ENCODE results near the gene ADORA2A.

ADORA2A gene

GRCh38 chr22:24393012-24393559 is 34.3 kb upstream of the ADORA2A start:
- H3K36me3 ChIP-seq (ENCODE audit: control insufficient read depth in 4 of 4, insufficient read depth in 4 of 4, low read length in 3 of 4), result peaks cover 12 to 28% (median 21%) of the 10 kb centered on the region in 4 experiments
- H3K4me1 ChIP-seq (ENCODE audit: control extremely low read depth in 1 of 4, control insufficient read depth in 4 of 4, insufficient read depth in 4 of 4, low read length in 3 of 4), result peaks cover 3 to 27% (median 14%) of the 10 kb centered on the region in 4 experiments
- ChIA-PET CTCF (interaction anchor here (1.0 to 4.8 kb wide), 6 partner anchors 11 to 72 kb away, joined by 3 to 24 read pairs (median 9); no protein-coding TSS in a partner anchor), POLR2A (no interaction called here)
- no peak overlapping the region for H3K4me3 ChIP-seq (ENCODE audit: control insufficient read depth in 1 of 7, extremely low read depth in 1 of 7, insufficient read depth in 4 of 7, low read depth in 2 of 7, low read length in 6 of 7)
- no peaks in the 10 kb centered on the region for H3K9me3 ChIP-seq (ENCODE audit: control extremely low read depth in 1 of 5, control insufficient read depth in 4 of 5, insufficient read depth in 2 of 5, low read depth in 1 of 5, low read length in 4 of 5)
- DNase-seq, result no peak
- no peak overlapping the region for H3K27ac ChIP-seq (ENCODE audit: insufficient read depth in 1 of 2, low read depth in 1 of 2, low read length in 2 of 2, poor library complexity in 1 of 2, severe bottlenecking in 2 of 2)
- H3K27me3 ChIP-seq (replicated peaks in 2 of 5; ENCODE audit: control insufficient read depth in 4 of 5, insufficient read depth in 5 of 5, low read length in 4 of 5), result no peaks in the 10 kb centered on the region
- WGBS (ENCODE audit: insufficient coverage), result no CpG with 5 or more reads among the region's 2 CpGs

GRCh38 chr22:24393848-24394247 is 33.6 kb upstream of the ADORA2A start:
- ChIA-PET CTCF (interaction anchor here (1.2 to 4.8 kb wide), 6 partner anchors 12 to 73 kb away, joined by 3 to 24 read pairs (median 9); no protein-coding TSS in a partner anchor), POLR2A (no interaction called here)
- Histone ChIP-seq H3K4me1 (ENCODE audit: control extremely low read depth in 1 of 4, control insufficient read depth in 4 of 4, insufficient read depth in 4 of 4, low read length in 3 of 4) (peaks cover 3 to 27% (median 14%) of the 10 kb centered on the region in 4 experiments), H3K36me3 (ENCODE audit: control insufficient read depth in 4 of 4, insufficient read depth in 4 of 4, low read length in 3 of 4) (peaks cover 12 to 35% (median 24%) of the 10 kb centered on the region in 4 experiments), H3K27me3 (replicated peaks in 2 of 5; ENCODE audit: control insufficient read depth in 4 of 5, insufficient read depth in 5 of 5, low read length in 4 of 5) (no peaks in the 10 kb centered on the region), H3K4me3 (ENCODE audit: control insufficient read depth in 1 of 7, extremely low read depth in 1 of 7, insufficient read depth in 4 of 7, low read depth in 2 of 7, low read length in 6 of 7) (no peak overlapping the region), H3K9me3 (ENCODE audit: control extremely low read depth in 1 of 5, control insufficient read depth in 4 of 5, insufficient read depth in 2 of 5, low read depth in 1 of 5, low read length in 4 of 5) (no peaks in the 10 kb centered on the region), H3K27ac (ENCODE audit: insufficient read depth in 1 of 2, low read depth in 1 of 2, low read length in 2 of 2, poor library complexity in 1 of 2, severe bottlenecking in 2 of 2) (no peak overlapping the region)
- peak in 1 of 3 donors; percentile 24 for DNase-seq
- WGBS (ENCODE audit: insufficient coverage), result 82% methylated on average over 3 of the region's 3 CpGs

GRCh38 chr22:24394254-24394653 is 33.1 kb upstream of the ADORA2A start:
- Histone ChIP-seq H3K36me3 (ENCODE audit: control insufficient read depth in 4 of 4, insufficient read depth in 4 of 4, low read length in 3 of 4) (peaks cover 12 to 38% (median 25%) of the 10 kb centered on the region in 4 experiments), H3K4me3 (ENCODE audit: control insufficient read depth in 1 of 7, extremely low read depth in 1 of 7, insufficient read depth in 4 of 7, low read depth in 2 of 7, low read length in 6 of 7) (no peak overlapping the region), H3K4me1 (ENCODE audit: control extremely low read depth in 1 of 4, control insufficient read depth in 4 of 4, insufficient read depth in 4 of 4, low read length in 3 of 4) (peaks cover 3 to 25% (median 12%) of the 10 kb centered on the region in 4 experiments), H3K9me3 (ENCODE audit: control extremely low read depth in 1 of 5, control insufficient read depth in 4 of 5, insufficient read depth in 2 of 5, low read depth in 1 of 5, low read length in 4 of 5) (no peaks in the 10 kb centered on the region), H3K27me3 (replicated peaks in 2 of 5; ENCODE audit: control insufficient read depth in 4 of 5, insufficient read depth in 5 of 5, low read length in 4 of 5) (no peaks in the 10 kb centered on the region), H3K27ac (ENCODE audit: insufficient read depth in 1 of 2, low read depth in 1 of 2, low read length in 2 of 2, poor library complexity in 1 of 2, severe bottlenecking in 2 of 2) (no peak overlapping the region)
- CTCF ChIA-PET, result interaction anchor here (1.5 to 4.8 kb wide), 5 partner anchors 13 to 74 kb away, joined by 3 to 24 read pairs (median 13); no protein-coding TSS in a partner anchor
- DNase-seq, result no peak
- POLR2A ChIA-PET, result no interaction called here
- WGBS (ENCODE audit: insufficient coverage), result no CpG with 5 or more reads among the region's 2 CpGs

GRCh38 chr22:24398409-24398808 is 29.0 kb upstream of the ADORA2A start:
- H3K36me3 ChIP-seq (ENCODE audit: control insufficient read depth in 4 of 4, insufficient read depth in 4 of 4, low read length in 3 of 4), result peaks cover 11 to 36% (median 22%) of the 10 kb centered on the region in 4 experiments
- H3K27me3 ChIP-seq (replicated peaks in 2 of 5; ENCODE audit: control insufficient read depth in 4 of 5, insufficient read depth in 5 of 5, low read length in 4 of 5), result no peaks in the 10 kb centered on the region
- no peak overlapping the region for H3K27ac ChIP-seq (ENCODE audit: insufficient read depth in 1 of 2, low read depth in 1 of 2, low read length in 2 of 2, poor library complexity in 1 of 2, severe bottlenecking in 2 of 2)
- ChIA-PET POLR2A (no interaction called here), CTCF (interaction anchor here (1.3 to 1.6 kb wide), 3 partner anchors 11 to 119 kb away, joined by 3 to 5 read pairs (median 4); no protein-coding TSS in a partner anchor)
- H3K4me1 ChIP-seq (ENCODE audit: control extremely low read depth in 1 of 4, control insufficient read depth in 4 of 4, insufficient read depth in 4 of 4, low read length in 3 of 4), result peaks cover 0 to 23% (median 13%) of the 10 kb centered on the region in 4 experiments
- H3K9me3 ChIP-seq (ENCODE audit: control extremely low read depth in 1 of 5, control insufficient read depth in 4 of 5, insufficient read depth in 2 of 5, low read depth in 1 of 5, low read length in 4 of 5), result no peaks in the 10 kb centered on the region
- H3K4me3 ChIP-seq (ENCODE audit: control insufficient read depth in 1 of 7, extremely low read depth in 1 of 7, insufficient read depth in 4 of 7, low read depth in 2 of 7, low read length in 6 of 7), result no peak overlapping the region
- DNase-seq, result no peak

GRCh38 chr22:24400034-24400725 is 27.2 kb upstream of the ADORA2A start:
- Histone ChIP-seq H3K4me1 (ENCODE audit: control extremely low read depth in 1 of 4, control insufficient read depth in 4 of 4, insufficient read depth in 4 of 4, low read length in 3 of 4) (peaks cover 0 to 14% (median 11%) of the 10 kb centered on the region in 4 experiments), H3K4me3 (ENCODE audit: control insufficient read depth in 1 of 7, extremely low read depth in 1 of 7, insufficient read depth in 4 of 7, low read depth in 2 of 7, low read length in 6 of 7) (no peak overlapping the region), H3K27ac (ENCODE audit: insufficient read depth in 1 of 2, low read depth in 1 of 2, low read length in 2 of 2, poor library complexity in 1 of 2, severe bottlenecking in 2 of 2) (no peak overlapping the region), H3K9me3 (ENCODE audit: control extremely low read depth in 1 of 5, control insufficient read depth in 4 of 5, insufficient read depth in 2 of 5, low read depth in 1 of 5, low read length in 4 of 5) (peaks cover 0 to 1% (median 0%) of the 10 kb centered on the region in 5 experiments), H3K36me3 (ENCODE audit: control insufficient read depth in 4 of 4, insufficient read depth in 4 of 4, low read length in 3 of 4) (peaks cover 5 to 52% (median 31%) of the 10 kb centered on the region in 4 experiments), H3K27me3 (replicated peaks in 2 of 5; ENCODE audit: control insufficient read depth in 4 of 5, insufficient read depth in 5 of 5, low read length in 4 of 5) (no peaks in the 10 kb centered on the region)
- ChIA-PET CTCF (interaction anchor here (1.0 kb wide), 1 partner anchor 9 kb away, joined by 3 read pairs; no protein-coding TSS in a partner anchor), POLR2A (interaction anchor here (0.6 to 0.7 kb wide), 2 partner anchors 23 to 156 kb away, joined by 3 read pairs; partner anchors contain the start of gene SNRPD3)
- 100% methylated on average over 1 of the region's 8 CpGs for WGBS (ENCODE audit: insufficient coverage)
- no peak for DNase-seq

- CTCF ChIA-PET, result interaction anchor here (1.0 kb wide), 1 partner anchor 10 kb away, joined by 3 read pairs; no protein-coding TSS in a partner anchor
Measured at GRCh38 chr22:24400726-24401596, 26.4 kb upstream of the ADORA2A start.

More at GRCh38 chr22:24400726-24401596, 26.4 kb upstream of the ADORA2A start:
- Histone ChIP-seq H3K9me3 (ENCODE audit: control extremely low read depth in 1 of 5, control insufficient read depth in 4 of 5, insufficient read depth in 2 of 5, low read depth in 1 of 5, low read length in 4 of 5) (peaks cover 0 to 3% (median 0%) of the 10 kb centered on the region in 5 experiments), H3K4me3 (ENCODE audit: control insufficient read depth in 1 of 7, extremely low read depth in 1 of 7, insufficient read depth in 4 of 7, low read depth in 2 of 7, low read length in 6 of 7) (no peak overlapping the region), H3K36me3 (ENCODE audit: control insufficient read depth in 4 of 4, insufficient read depth in 4 of 4, low read length in 3 of 4) (peaks cover 3 to 53% (median 28%) of the 10 kb centered on the region in 4 experiments), H3K27me3 (replicated peaks in 2 of 5; ENCODE audit: control insufficient read depth in 4 of 5, insufficient read depth in 5 of 5, low read length in 4 of 5) (no peaks in the 10 kb centered on the region), H3K4me1 (ENCODE audit: control extremely low read depth in 1 of 4, control insufficient read depth in 4 of 4, insufficient read depth in 4 of 4, low read length in 3 of 4) (peaks cover 0 to 14% (median 11%) of the 10 kb centered on the region in 4 experiments), H3K27ac (ENCODE audit: insufficient read depth in 1 of 2, low read depth in 1 of 2, low read length in 2 of 2, poor library complexity in 1 of 2, severe bottlenecking in 2 of 2) (no peak overlapping the region)
- POLR2A ChIA-PET, result no interaction called here
- WGBS (ENCODE audit: insufficient coverage), result 82% methylated on average over 5 of the region's 9 CpGs
- DNase-seq, result peak in 1 of 3 donors; percentile 24

All from common myeloid progenitor, CD34-positive (primary cell).